ENCODE measurements around the gene CTIF. TPM values are rescaled to one million over a fixed set of nuclear protein-coding genes. Genes with fewer than 3 reads are reported as not detected.

CTIF gene
- polyA plus RNA-seq, 1 of the 3 experiments (the other 2 are of a cell fraction): 47.2 TPM

- TF ChIP-seq PBX3 (IDR thresholded peaks at IDR 0.05) (no peak), MEF2A (IDR thresholded peaks at IDR 0.05; ENCODE audit: borderline replicate concordance, low read depth) (no peak)
Measured at GRCh38 chr18:48578289-48578688, 39.5 kb downstream of the CTIF start (continued).

GRCh38 chr18:48580066-48580465, 41.2 kb downstream of the CTIF start:
- POLR2A ChIA-PET: no interaction called here
- Histone ChIP-seq H2AFZ (ENCODE audit: low read depth) (no peak overlapping the region), H3K9me3 (0 out of 2 replicates have a peak, but pooled peaks cover 7% of the 10 kb centered on the region), H3K4me1 (ENCODE audit: control insufficient read depth in 1 of 2, insufficient read depth in 2 of 2, low read depth in 1 of 2, low read length in 1 of 2) (peaks cover 4 to 53% of the 10 kb centered on the region in 2 experiments), H3K36me3 (replicated peaks in 1 of 2; ENCODE audit: control insufficient read depth in 1 of 2, insufficient read depth in 2 of 2, low read length in 1 of 2) (peaks cover 3 to 25% of the 10 kb centered on the region in 2 experiments), H3K9me2 (no peaks in the 10 kb centered on the region), H3K27ac (ENCODE audit: low read depth in 2 of 2, low read length in 1 of 2) (no peak overlapping the region), H3F3A (replicated peaks; ENCODE audit: insufficient read depth) (no peaks in the 10 kb centered on the region), H3K4me2 (no peak overlapping the region), H3K9ac (no peak overlapping the region), H3K79me2 (ENCODE audit: insufficient read depth) (peaks cover 100% of the 10 kb centered on the region), H4K20me1 (ENCODE audit: insufficient read depth) (peaks cover 69% of the 10 kb centered on the region), H3K4me3 (ENCODE audit: low read depth in 2 of 2, low read length in 1 of 2) (no peak overlapping the region), H3K27me3 (ENCODE audit: insufficient read depth) (no peaks in the 10 kb centered on the region)
- DNase-seq: no peak
- TF ChIP-seq MEF2A (IDR thresholded peaks at IDR 0.05; ENCODE audit: borderline replicate concordance, low read depth) (no peak), POLR2AphosphoS5 (IDR thresholded peaks at IDR 0.05; ENCODE audit: low read depth, low read length) (no peak), USF2 (IDR thresholded peaks at IDR 0.05; ENCODE audit: borderline replicate concordance, low read depth, low read length) (no peak), FOSL2 (IDR thresholded peaks at IDR 0.05; ENCODE audit: borderline replicate concordance, low read depth) (no peak), REST (IDR thresholded peaks at IDR 0.05; ENCODE audit: low read depth, low read length) (no peak), PBX3 (IDR thresholded peaks at IDR 0.05) (no peak), ZBTB33 (IDR thresholded peaks at IDR 0.05; ENCODE audit: borderline replicate concordance, low read depth) (no peak), TEAD4 (IDR thresholded peaks at IDR 0.05; ENCODE audit: borderline replicate concordance, insufficient read depth) (no peak), MAX (IDR thresholded peaks at IDR 0.05; ENCODE audit: low read depth) (no peak), TCF12 (IDR thresholded peaks at IDR 0.05) (no peak), YY1 (IDR thresholded peaks at IDR 0.05; ENCODE audit: low read depth) (no peak), CTCF (IDR thresholded peaks at IDR 0.05) (no peak), MXI1 (IDR thresholded peaks at IDR 0.05; ENCODE audit: low read depth, low read length) (no peak), NRF1 (IDR thresholded peaks at IDR 0.05; ENCODE audit: low read depth, low read length) (no peak), GATA2 (CRISPR knock-in tag; IDR thresholded peaks at IDR 0.05) (no peak), GABPA (IDR thresholded peaks at IDR 0.05; ENCODE audit: low read depth) (no peak), RAD21 (IDR thresholded peaks at IDR 0.05; ENCODE audit: low read length) (no peak)
- 96% methylated on average over 7 of the region's 7 CpGs for WGBS (ENCODE audit: low lambda C conversion rate)
- CTCF ChIA-PET: no interaction called here

All from SK-N-SH (cell line).